ENCODE measurements around the gene TCERG1L. TPM values are rescaled to one million over a fixed set of nuclear protein-coding genes. Genes with fewer than 3 reads are reported as not detected.
A peak's percentile ranks its signal among the peaks of the same experiment; 100 is the strongest.

TCERG1L gene
- polyA plus RNA-seq, 1 of the 3 experiments (the other 2 are of a cell fraction) = not detected

DNA sequence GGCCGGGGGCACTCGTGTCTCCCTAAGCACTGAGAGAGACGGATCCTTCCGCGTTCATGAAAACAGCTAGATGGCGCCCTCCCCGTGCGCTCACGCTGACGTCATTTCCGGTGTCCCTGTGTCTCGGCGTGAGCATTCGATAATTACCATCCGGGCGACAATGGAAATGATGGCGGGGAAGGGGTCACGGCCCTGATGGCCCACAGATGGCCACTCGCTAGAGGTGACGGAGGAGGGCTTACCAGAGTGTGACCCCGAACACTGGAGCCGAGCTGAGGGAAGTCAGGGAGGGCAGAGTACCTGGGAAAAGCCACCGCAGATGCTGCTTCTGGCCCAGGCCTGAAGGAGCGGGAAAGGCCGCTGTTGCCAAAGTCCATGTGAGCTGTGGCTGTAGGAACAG, 222.9 kb downstream of the TCERG1L start:
- Histone ChIP-seq H3K79me2 (ENCODE audit: insufficient read depth) (no peaks in the 10 kb centered on the region), H3K9me3 (no peaks in the 10 kb centered on the region), H3K27ac (ENCODE audit: low read depth in 2 of 2, low read length in 1 of 2) (no peak overlapping the region), H3K9me2 (no peaks in the 10 kb centered on the region), H4K20me1 (ENCODE audit: insufficient read depth) (no peaks in the 10 kb centered on the region), H3K4me3 (ENCODE audit: low read depth in 2 of 2, low read length in 1 of 2) (no peak overlapping the region), H3K4me2 (no peak overlapping the region), H3K36me3 (replicated peaks in 1 of 2; ENCODE audit: control insufficient read depth in 1 of 2, insufficient read depth in 2 of 2, low read length in 1 of 2) (no peaks in the 10 kb centered on the region), H3F3A (replicated peaks; ENCODE audit: insufficient read depth) (no peaks in the 10 kb centered on the region), H3K9ac (no peak overlapping the region), H3K27me3 (ENCODE audit: insufficient read depth) (no peaks in the 10 kb centered on the region), H3K4me1 (ENCODE audit: control insufficient read depth in 1 of 2, insufficient read depth in 2 of 2, low read depth in 1 of 2, low read length in 1 of 2) (peaks cover 0 to 17% of the 10 kb centered on the region in 2 experiments; a peak in 1 of 4 replicates), H2AFZ (ENCODE audit: low read depth) (no peak overlapping the region)
- WGBS (ENCODE audit: low lambda C conversion rate) = 74% methylated on average over 25 of the region's 25 CpGs
- TF ChIP-seq, protein P1, sequence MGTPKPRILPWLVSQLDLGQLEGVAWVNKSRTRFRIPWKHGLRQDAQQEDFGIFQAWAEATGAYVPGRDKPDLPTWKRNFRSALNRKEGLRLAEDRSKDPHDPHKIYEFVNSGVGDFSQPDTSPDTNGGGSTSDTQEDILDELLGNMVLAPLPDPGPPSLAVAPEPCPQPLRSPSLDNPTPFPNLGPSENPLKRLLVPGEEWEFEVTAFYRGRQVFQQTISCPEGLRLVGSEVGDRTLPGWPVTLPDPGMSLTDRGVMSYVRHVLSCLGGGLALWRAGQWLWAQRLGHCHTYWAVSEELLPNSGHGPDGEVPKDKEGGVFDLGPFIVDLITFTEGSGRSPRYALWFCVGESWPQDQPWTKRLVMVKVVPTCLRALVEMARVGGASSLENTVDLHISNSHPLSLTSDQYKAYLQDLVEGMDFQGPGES (IDR thresholded peaks at IDR 0.05; ENCODE audit: low read depth, low read length) = no peak
- peak; percentile 17; the same call in 1 of the 2 replicates for TF ChIP-seq RAD21 (IDR thresholded peaks at IDR 0.05; ENCODE audit: low read length)
- DNase-seq = no peak
- CTCF ChIA-PET = interaction anchor here (0.9 kb wide), 1 partner anchor 224 kb away, joined by 4 read pairs; no protein-coding TSS in a partner anchor
- POLR2A ChIA-PET = no interaction called here

DNA sequence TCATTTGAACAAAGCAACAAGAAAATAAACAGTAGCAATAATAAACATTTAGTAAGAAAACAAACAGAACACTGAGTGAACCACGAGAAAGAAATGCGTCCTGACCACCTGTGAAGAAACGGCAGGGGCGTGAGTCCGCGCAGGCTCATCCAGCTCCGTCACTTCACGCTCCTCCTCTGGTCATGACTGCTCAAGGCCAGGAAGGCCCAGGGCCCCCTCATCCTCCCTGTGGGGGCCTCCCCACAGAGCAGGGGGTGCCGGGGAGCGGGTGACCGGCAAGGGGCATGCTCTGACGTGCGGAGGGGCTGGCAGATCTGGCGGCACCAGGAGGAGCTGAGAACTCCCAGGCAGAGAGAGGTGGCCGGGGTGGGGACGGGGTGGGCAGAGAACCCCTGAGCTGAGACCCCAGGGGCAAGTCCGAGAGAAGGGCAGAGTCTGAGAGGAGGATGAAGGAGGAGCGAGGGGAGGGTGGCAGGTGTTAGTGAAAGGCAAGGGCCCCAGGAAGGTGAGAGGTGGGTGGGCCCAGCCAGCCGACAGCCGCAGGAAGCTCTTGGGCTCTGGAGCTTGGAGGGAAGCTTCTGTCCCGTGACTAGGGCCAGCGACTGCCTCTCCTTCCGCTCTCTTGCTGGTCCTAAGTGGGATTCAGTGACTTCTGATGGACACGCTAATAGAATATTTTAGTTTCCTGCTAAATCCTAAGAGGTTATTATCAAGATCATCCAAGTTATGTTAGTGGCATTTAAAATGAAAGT, 223.9 kb downstream of the TCERG1L start:
- no peaks in the 10 kb centered on the region for H3F3A ChIP-seq (replicated peaks; ENCODE audit: insufficient read depth)
- no peaks in the 10 kb centered on the region for H3K36me3 ChIP-seq (replicated peaks in 1 of 2; ENCODE audit: control insufficient read depth in 1 of 2, insufficient read depth in 2 of 2, low read length in 1 of 2)
- H2AFZ ChIP-seq (ENCODE audit: low read depth) = no peak overlapping the region
- no peaks in the 10 kb centered on the region for H3K9me2 ChIP-seq
- no peak overlapping the region for H3K4me3 ChIP-seq (ENCODE audit: low read depth in 2 of 2, low read length in 1 of 2)
- WGBS (ENCODE audit: low lambda C conversion rate) = 61% methylated on average over 20 of the region's 24 CpGs
- H4K20me1 ChIP-seq (ENCODE audit: insufficient read depth) = no peaks in the 10 kb centered on the region
- no peak overlapping the region for H3K27ac ChIP-seq (ENCODE audit: low read depth in 2 of 2, low read length in 1 of 2)
- no peaks in the 10 kb centered on the region for H3K79me2 ChIP-seq (ENCODE audit: insufficient read depth)
- no peak overlapping the region for H3K9ac ChIP-seq
- ChIA-PET CTCF (interaction anchor here (0.9 kb wide), 1 partner anchor 225 kb away, joined by 4 read pairs; no protein-coding TSS in a partner anchor), POLR2A (no interaction called here)
- no peaks in the 10 kb centered on the region for H3K27me3 ChIP-seq (ENCODE audit: insufficient read depth)
- no peak for DNase-seq
- no peak overlapping the region for H3K4me2 ChIP-seq
- peaks cover 0 to 26% of the 10 kb centered on the region in 2 experiments; a peak in 2 of 4 replicates for H3K4me1 ChIP-seq (ENCODE audit: control insufficient read depth in 1 of 2, insufficient read depth in 2 of 2, low read depth in 1 of 2, low read length in 1 of 2)
- H3K9me3 ChIP-seq = no peaks in the 10 kb centered on the region
- TF ChIP-seq FOXJ3 (CRISPR knock-in tag; IDR thresholded peaks at IDR 0.05) (no peak), NFIC (IDR thresholded peaks at IDR 0.05; ENCODE audit: borderline replicate concordance) (no peak), JUND (IDR thresholded peaks at IDR 0.05) (no peak), MEF2A (IDR thresholded peaks at IDR 0.05; ENCODE audit: borderline replicate concordance, low read depth) (no peak), NRF1 (IDR thresholded peaks at IDR 0.05; ENCODE audit: low read depth, low read length) (no peak), MXI1 (IDR thresholded peaks at IDR 0.05; ENCODE audit: low read depth, low read length) (no peak), FOSL2 (IDR thresholded peaks at IDR 0.05; ENCODE audit: borderline replicate concordance, low read depth) (no peak), SMC3 (IDR thresholded peaks at IDR 0.05; ENCODE audit: low read depth, low read length) (no peak), POLR2AphosphoS5 (IDR thresholded peaks at IDR 0.05; ENCODE audit: low read depth, low read length) (no peak), SIN3A (IDR thresholded peaks at IDR 0.05; ENCODE audit: borderline replicate concordance, low read depth, low read length) (no peak), TAF1 (IDR thresholded peaks at IDR 0.05; ENCODE audit: borderline replicate concordance, low read depth, low read length) (no peak), RXRA (IDR thresholded peaks at IDR 0.05; ENCODE audit: borderline replicate concordance, low read depth) (no peak), RFX5 (IDR thresholded peaks at IDR 0.05; ENCODE audit: low read length) (no peak)
- TF ChIP-seq, protein P2, sequence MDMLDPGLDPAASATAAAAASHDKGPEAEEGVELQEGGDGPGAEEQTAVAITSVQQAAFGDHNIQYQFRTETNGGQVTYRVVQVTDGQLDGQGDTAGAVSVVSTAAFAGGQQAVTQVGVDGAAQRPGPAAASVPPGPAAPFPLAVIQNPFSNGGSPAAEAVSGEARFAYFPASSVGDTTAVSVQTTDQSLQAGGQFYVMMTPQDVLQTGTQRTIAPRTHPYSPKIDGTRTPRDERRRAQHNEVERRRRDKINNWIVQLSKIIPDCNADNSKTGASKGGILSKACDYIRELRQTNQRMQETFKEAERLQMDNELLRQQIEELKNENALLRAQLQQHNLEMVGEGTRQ (IDR thresholded peaks at IDR 0.05; ENCODE audit: borderline replicate concordance, low read depth, low read length) = no peak
- TF ChIP-seq, protein P3, sequence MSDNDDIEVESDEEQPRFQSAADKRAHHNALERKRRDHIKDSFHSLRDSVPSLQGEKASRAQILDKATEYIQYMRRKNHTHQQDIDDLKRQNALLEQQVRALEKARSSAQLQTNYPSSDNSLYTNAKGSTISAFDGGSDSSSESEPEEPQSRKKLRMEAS (IDR thresholded peaks at IDR 0.05; ENCODE audit: low read depth) = no peak
- TF ChIP-seq, protein P4, sequence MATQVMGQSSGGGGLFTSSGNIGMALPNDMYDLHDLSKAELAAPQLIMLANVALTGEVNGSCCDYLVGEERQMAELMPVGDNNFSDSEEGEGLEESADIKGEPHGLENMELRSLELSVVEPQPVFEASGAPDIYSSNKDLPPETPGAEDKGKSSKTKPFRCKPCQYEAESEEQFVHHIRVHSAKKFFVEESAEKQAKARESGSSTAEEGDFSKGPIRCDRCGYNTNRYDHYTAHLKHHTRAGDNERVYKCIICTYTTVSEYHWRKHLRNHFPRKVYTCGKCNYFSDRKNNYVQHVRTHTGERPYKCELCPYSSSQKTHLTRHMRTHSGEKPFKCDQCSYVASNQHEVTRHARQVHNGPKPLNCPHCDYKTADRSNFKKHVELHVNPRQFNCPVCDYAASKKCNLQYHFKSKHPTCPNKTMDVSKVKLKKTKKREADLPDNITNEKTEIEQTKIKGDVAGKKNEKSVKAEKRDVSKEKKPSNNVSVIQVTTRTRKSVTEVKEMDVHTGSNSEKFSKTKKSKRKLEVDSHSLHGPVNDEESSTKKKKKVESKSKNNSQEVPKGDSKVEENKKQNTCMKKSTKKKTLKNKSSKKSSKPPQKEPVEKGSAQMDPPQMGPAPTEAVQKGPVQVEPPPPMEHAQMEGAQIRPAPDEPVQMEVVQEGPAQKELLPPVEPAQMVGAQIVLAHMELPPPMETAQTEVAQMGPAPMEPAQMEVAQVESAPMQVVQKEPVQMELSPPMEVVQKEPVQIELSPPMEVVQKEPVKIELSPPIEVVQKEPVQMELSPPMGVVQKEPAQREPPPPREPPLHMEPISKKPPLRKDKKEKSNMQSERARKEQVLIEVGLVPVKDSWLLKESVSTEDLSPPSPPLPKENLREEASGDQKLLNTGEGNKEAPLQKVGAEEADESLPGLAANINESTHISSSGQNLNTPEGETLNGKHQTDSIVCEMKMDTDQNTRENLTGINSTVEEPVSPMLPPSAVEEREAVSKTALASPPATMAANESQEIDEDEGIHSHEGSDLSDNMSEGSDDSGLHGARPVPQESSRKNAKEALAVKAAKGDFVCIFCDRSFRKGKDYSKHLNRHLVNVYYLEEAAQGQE (IDR thresholded peaks at IDR 0.05; ENCODE audit: low read depth, low read length) = no peak
- TF ChIP-seq, protein P5, sequence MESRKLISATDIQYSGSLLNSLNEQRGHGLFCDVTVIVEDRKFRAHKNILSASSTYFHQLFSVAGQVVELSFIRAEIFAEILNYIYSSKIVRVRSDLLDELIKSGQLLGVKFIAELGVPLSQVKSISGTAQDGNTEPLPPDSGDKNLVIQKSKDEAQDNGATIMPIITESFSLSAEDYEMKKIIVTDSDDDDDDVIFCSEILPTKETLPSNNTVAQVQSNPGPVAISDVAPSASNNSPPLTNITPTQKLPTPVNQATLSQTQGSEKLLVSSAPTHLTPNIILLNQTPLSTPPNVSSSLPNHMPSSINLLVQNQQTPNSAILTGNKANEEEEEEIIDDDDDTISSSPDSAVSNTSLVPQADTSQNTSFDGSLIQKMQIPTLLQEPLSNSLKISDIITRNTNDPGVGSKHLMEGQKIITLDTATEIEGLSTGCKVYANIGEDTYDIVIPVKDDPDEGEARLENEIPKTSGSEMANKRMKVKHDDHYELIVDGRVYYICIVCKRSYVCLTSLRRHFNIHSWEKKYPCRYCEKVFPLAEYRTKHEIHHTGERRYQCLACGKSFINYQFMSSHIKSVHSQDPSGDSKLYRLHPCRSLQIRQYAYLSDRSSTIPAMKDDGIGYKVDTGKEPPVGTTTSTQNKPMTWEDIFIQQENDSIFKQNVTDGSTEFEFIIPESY (IDR thresholded peaks at IDR 0.05; ENCODE audit: borderline replicate concordance, low read depth) = no peak
